OCI-LY3 (cell line): Measurements from ENCODE around the gene ACAP2.

Source experiments
- H2AFZ ChIP-seq: fragments of 200-600, 300-600 bp; shearing (Covaris generic); 2 replicates; pipeline ENCODE4 v1.6.0; 2014; ENCODE audit warnings: antibody characterized with exemption, low read depth, low read length
- H3K27ac ChIP-seq: fragments of 200-600, 300-600 bp; sonication (generic); 2 replicates; pipeline ENCODE4 v1.5.1; 2014; ENCODE audit warnings: mild to moderate bottlenecking, low read length, moderate library complexity, mixed read lengths
- H3K27me3 ChIP-seq: fragments of 200-600, 300-600 bp; sonication (generic); 2 replicates; pipeline ENCODE4 v1.6.1; 2014; ENCODE audit warnings: low read depth, low read length, mixed read lengths
- H3K36me3 ChIP-seq: fragments of 200-600, 300-600 bp; sonication (generic); replicated peaks from 2 replicates; pipeline ENCODE3; 2014; ENCODE audit warnings: low read depth, low read length, mixed read lengths
- H3K4me1 ChIP-seq: fragments of 300-600, 200-600 bp; sonication (generic); 2 replicates; pipeline ENCODE4 v1.6.1; 2014; ENCODE audit warnings: low read length, mixed read lengths
- H3K4me2 ChIP-seq: fragments of 200-600, 300-600 bp; sonication (generic); 2 replicates; pipeline ENCODE4 v1.6.1; 2014; ENCODE audit warnings: low read length, mixed read lengths
- H3K4me3 ChIP-seq: fragments of 300-600, 200-600 bp; sonication (generic); 2 replicates; pipeline ENCODE4 v1.5.1; 2014; ENCODE audit warnings: antibody characterized with exemption, mild to moderate bottlenecking, low read length, moderate library complexity
- H3K79me2 ChIP-seq: fragments of 300-600, 200-600 bp; shearing (Covaris generic); 2 replicates; pipeline ENCODE4 v1.6.1; 2014; ENCODE audit warnings: mild to moderate bottlenecking, low read length, mixed read lengths
- H3K9ac ChIP-seq: fragments of 300-600, 200-600 bp; shearing (Covaris generic); 2 replicates; pipeline ENCODE4 v1.6.0; 2014; ENCODE audit warnings: mild to moderate bottlenecking, low read length, moderate library complexity
- H3K9me3 ChIP-seq: fragments of 200-600, 300-600 bp; shearing (Covaris generic); 2 replicates; pipeline ENCODE4 v1.6.1; 2014; ENCODE audit warnings: low read length, mixed read lengths; ENCODE audit not compliant: insufficient read depth
- H4K20me1 ChIP-seq: fragments of 200-600, 300-600 bp; sonication (generic); 2 replicates; pipeline ENCODE4 v1.6.1; 2016; ENCODE audit warnings: low read length, mixed read lengths; ENCODE audit not compliant: insufficient read depth
- EZH2phosphoT487 ChIP-seq: fragments of 200-600 bp; shearing (Covaris generic); IDR thresholded peaks from 2 replicates; pipeline ENCODE4 v1.6.1; 2018; ENCODE audit warnings: antibody characterized with exemption, mixed run types, low read depth
- TF ChIP-seq, protein P1 (sequence below): fragments of 200-600, 300-600 bp; sonication (generic); IDR thresholded peaks from 2 replicates; pipeline ENCODE4 v1.5.1; 2014; ENCODE audit warnings: antibody characterized with exemption, low read length, low read depth

Gene ACAP2

DNA sequence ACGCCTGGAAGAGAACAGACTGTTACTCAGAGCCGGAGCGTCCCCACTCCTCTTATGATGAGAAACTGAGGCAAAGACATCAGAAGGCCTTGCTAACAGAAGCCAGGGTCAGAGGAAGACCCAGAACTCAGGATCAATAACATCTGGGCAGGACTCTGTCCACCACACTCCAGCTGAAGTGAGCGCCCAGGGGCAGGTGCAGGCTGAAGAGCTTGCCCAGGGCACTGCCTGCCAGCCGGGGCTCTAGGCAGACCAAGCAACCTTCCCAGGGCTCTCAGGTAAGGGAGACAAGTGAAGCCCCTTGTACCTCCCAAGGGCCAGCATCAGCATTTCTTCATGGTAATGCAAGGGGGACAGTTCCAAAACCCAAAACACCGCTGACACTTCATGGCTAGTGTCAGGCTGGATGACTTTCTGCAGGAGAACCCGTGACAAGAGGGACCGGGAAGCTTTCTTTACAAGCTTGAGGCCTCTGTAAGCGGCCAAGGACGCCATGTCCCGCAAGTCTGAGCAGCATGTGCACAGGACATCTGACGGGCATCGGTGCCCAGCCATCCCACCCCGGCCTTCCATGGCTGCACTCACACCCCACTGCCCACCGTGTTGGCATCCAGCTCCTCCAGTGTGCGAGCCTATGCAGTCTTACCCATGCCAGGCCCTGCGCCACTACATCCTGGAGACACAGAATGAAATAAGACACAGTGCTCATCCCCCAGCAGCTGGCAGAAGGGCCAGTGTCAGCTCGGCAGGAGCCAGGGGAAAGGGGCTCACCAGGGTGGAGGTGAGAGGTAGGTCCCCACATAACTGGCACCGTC, 186.0 kb downstream of the ACAP2 start:
- H3K9me3 ChIP-seq = no peaks in the 10 kb centered on the region
- H3K9ac ChIP-seq = no peak overlapping the region
- no peak overlapping the region for H3K4me2 ChIP-seq
- H3K36me3 ChIP-seq = no peaks in the 10 kb centered on the region
- H2AFZ ChIP-seq = no peak overlapping the region
- no peak overlapping the region for H3K4me3 ChIP-seq
- H3K27ac ChIP-seq = no peak overlapping the region
- TF ChIP-seq EZH2phosphoT487 = no peak
- TF ChIP-seq, protein P1, sequence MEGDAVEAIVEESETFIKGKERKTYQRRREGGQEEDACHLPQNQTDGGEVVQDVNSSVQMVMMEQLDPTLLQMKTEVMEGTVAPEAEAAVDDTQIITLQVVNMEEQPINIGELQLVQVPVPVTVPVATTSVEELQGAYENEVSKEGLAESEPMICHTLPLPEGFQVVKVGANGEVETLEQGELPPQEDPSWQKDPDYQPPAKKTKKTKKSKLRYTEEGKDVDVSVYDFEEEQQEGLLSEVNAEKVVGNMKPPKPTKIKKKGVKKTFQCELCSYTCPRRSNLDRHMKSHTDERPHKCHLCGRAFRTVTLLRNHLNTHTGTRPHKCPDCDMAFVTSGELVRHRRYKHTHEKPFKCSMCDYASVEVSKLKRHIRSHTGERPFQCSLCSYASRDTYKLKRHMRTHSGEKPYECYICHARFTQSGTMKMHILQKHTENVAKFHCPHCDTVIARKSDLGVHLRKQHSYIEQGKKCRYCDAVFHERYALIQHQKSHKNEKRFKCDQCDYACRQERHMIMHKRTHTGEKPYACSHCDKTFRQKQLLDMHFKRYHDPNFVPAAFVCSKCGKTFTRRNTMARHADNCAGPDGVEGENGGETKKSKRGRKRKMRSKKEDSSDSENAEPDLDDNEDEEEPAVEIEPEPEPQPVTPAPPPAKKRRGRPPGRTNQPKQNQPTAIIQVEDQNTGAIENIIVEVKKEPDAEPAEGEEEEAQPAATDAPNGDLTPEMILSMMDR = no peak
- no peaks in the 10 kb centered on the region for H3K27me3 ChIP-seq
- peaks cover 31% of the 10 kb centered on the region for H3K4me1 ChIP-seq
- H4K20me1 ChIP-seq = no peaks in the 10 kb centered on the region
- peaks cover 26% of the 10 kb centered on the region for H3K79me2 ChIP-seq

DNA sequence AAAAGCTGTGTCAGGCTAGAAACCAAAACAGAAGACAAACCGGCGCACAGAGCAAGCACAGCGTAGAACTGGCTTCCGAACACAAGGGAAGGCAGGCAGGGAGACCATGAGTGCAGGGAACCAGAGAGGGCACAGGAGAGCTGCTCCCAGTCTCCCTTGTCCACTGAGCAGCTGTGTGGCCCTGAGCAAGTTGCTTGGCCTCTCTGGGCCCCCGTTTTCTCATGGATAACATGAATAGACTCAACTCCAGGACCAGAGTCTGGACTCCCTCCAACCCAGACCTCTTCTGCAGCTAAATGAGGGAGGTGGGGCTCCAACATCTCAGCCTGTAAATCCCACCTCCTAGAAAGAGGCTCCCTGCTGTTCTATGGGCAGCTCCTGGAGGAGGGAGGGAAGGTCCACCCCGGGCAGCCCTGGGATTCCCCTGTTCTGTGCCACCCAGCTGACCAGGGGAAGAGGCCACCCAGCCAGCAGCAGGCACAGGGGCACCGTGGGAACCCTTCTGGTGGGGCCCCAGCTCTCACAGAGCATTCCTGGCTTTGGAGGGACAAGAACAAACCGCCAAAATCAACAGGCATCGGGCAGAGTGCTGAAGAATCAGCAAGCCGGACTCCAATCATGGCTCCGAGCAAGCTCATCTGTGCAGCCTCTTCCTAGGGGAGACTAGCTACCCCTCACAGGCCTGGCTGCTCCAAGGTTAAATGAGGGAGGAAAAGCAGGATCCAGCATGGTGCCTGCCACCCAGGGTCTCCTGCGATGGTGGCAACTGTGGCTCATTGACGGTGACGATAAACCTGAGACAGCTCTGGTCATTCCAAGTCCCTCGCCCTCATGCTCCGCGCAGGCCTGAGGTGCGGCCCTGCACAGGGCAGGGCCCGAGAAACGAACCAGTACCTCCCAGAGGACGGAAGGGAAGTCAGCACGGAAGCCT, 187.0 kb downstream of the ACAP2 start:
- H3K9me3 ChIP-seq = no peaks in the 10 kb centered on the region
- H3K27me3 ChIP-seq = no peaks in the 10 kb centered on the region
- no peak for TF ChIP-seq EZH2phosphoT487
- TF ChIP-seq, protein P1 = no peak
- no peak overlapping the region for H3K27ac ChIP-seq
- no peak overlapping the region for H2AFZ ChIP-seq
- peaks cover 41% of the 10 kb centered on the region for H3K4me1 ChIP-seq
- no peaks in the 10 kb centered on the region for H4K20me1 ChIP-seq
- no peak overlapping the region for H3K9ac ChIP-seq
- no peaks in the 10 kb centered on the region for H3K36me3 ChIP-seq
- peaks cover 34% of the 10 kb centered on the region for H3K79me2 ChIP-seq
- H3K4me2 ChIP-seq = no peak overlapping the region
- H3K4me3 ChIP-seq = no peak overlapping the region

DNA sequence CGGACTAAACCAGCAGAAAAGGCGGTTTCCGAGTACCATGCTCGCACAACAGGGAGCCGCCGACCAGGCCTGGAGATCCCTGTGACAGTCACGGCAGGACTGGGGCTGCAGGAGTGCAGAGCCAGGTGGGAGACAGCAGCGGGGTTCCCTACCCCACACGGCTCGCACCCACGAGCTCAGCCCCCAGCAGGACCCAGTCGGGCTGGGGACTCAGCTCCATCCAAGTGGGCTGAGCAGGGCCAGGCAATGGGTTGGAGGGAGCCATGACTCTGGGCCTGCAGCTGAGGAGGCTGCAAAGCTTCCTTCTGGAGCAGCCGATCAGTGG, 187.7 kb downstream of the ACAP2 start:
- Histone ChIP-seq H3K27ac (no peak overlapping the region), H3K9ac (no peak overlapping the region), H3K4me1 (peaks cover 44% of the 10 kb centered on the region), H3K79me2 (peaks cover 31% of the 10 kb centered on the region), H2AFZ (no peak overlapping the region), H3K36me3 (no peaks in the 10 kb centered on the region), H3K4me2 (no peak overlapping the region), H3K4me3 (no peak overlapping the region), H3K9me3 (no peaks in the 10 kb centered on the region), H4K20me1 (no peaks in the 10 kb centered on the region), H3K27me3 (no peaks in the 10 kb centered on the region)
- TF ChIP-seq, protein P1 = no peak
- no peak for TF ChIP-seq EZH2phosphoT487

DNA sequence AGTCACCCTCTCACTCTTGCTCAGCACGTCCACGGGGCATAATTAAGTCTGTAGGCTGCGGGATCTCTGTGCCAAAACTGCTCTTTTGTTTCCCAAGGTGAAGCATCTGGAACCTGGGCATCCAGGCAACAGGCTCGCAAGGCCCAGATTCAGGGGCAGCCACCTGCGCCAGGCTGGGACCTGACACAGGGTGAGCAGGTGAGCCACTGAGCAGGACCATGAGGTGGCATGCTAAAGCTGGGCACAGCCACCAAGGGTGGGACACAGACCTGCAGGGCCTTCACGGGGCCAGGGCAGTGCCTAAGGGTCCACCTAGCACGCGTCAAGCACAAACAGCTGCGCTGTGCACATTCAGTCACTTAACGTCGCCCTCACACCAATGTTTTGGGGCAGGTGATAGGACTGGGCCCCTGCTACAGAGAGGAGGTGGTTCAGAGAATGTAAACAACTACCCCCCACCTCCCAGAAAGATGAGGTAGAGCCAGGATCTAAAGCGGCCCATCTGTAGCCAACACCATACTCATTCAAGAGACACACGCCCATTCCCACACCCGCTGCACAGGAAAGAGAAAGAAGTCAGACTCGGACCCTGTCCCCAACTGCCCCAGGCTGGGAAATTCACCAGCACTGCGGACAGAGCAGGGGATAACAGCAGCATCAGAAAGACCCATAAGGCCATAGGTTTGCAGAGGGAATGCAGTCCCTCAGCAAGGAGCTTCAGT, 188.2 kb downstream of the ACAP2 start:
- H3K27ac ChIP-seq = no peak overlapping the region
- H4K20me1 ChIP-seq = no peaks in the 10 kb centered on the region
- no peak overlapping the region for H3K9ac ChIP-seq
- TF ChIP-seq, protein P1 = no peak
- H3K36me3 ChIP-seq = no peaks in the 10 kb centered on the region
- no peaks in the 10 kb centered on the region for H3K9me3 ChIP-seq
- peaks cover 31% of the 10 kb centered on the region for H3K79me2 ChIP-seq
- no peak overlapping the region for H3K4me2 ChIP-seq
- no peak overlapping the region for H2AFZ ChIP-seq
- no peak overlapping the region for H3K4me3 ChIP-seq
- H3K27me3 ChIP-seq = no peaks in the 10 kb centered on the region
- H3K4me1 ChIP-seq = peaks cover 48% of the 10 kb centered on the region
